GM20000 (cell line): ENCODE measurements around the gene JMJD1C.

Experiments used
- DNase-seq: peaks from one replicate; pipeline ENCODE4 v3.0.0; 2012; ENCODE audit warnings: low spot score
- CTCF ChIP-seq: IDR thresholded peaks from 2 replicates; pipeline ENCODE4 v1.5.1; 2012; ENCODE audit warnings: mild to moderate bottlenecking, control low read depth; ENCODE audit errors: extremely low read depth, missing control alignments

Gene JMJD1C

GRCh38 chr10:63430999-63431356 is 34.8 kb downstream of the JMJD1C start:
- no peak for TF ChIP-seq CTCF

GRCh38 chr10:63430091-63430998 is 35.4 kb downstream of the JMJD1C start:
- no peak for TF ChIP-seq CTCF
- DNase-seq, result no peak

More at GRCh38 chr10:63430999-63431356, 34.8 kb downstream of the JMJD1C start:
- no peak for DNase-seq

GRCh38 chr10:63429281-63429680 is 36.5 kb downstream of the JMJD1C start:
- no peak for DNase-seq
- TF ChIP-seq CTCF, result no peak

GRCh38 chr10:63427013-63427412 is 38.8 kb downstream of the JMJD1C start:
- no peak for TF ChIP-seq CTCF
- DNase-seq, result no peak

GRCh38 chr10:63425512-63425911 is 40.3 kb downstream of the JMJD1C start:
- no peak for DNase-seq
- TF ChIP-seq CTCF, result no peak

GRCh38 chr10:63424576-63424975 is 41.2 kb downstream of the JMJD1C start:
- DNase-seq, result no peak
- no peak for TF ChIP-seq CTCF

- no peak for DNase-seq
- no peak for TF ChIP-seq CTCF
Measured at GRCh38 chr10:63423494-63423893, 42.3 kb downstream of the JMJD1C start.
